GM20000 (cell line): ENCODE measurements around the gene ANKRD11.

ENCODE experiments used
- DNase-seq: peaks from one replicate; pipeline ENCODE4 v3.0.0; 2012; ENCODE audit warnings: low spot score
- TF ChIP-seq, protein P1 (sequence below): IDR thresholded peaks from 2 replicates; pipeline ENCODE4 v1.5.1; 2012; ENCODE audit warnings: mild to moderate bottlenecking, control low read depth; ENCODE audit errors: extremely low read depth, missing control alignments

The ANKRD11 gene

DNA sequence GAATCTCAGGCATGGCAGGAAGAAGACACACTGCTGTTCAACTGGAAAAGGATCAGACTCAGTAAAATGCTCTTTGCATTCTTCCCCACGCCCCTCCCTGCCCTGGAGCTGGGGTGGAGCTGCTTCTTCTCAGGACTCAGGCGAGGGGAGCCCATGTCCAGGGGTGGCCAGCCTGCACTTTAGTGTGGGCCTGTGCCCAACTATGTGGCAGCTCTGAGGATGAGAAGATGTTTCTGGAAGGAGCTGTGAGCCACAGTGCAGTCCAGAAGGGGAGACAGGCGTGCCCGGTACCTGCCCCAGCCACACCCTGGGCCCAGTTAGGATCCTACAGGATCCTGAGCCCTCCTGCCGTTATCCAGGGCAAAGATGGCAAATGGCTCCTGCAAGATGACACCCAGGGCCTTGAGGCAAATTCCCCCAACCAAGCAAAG, 120.3 kb downstream of the ANKRD11 start:
- TF ChIP-seq, protein P1, sequence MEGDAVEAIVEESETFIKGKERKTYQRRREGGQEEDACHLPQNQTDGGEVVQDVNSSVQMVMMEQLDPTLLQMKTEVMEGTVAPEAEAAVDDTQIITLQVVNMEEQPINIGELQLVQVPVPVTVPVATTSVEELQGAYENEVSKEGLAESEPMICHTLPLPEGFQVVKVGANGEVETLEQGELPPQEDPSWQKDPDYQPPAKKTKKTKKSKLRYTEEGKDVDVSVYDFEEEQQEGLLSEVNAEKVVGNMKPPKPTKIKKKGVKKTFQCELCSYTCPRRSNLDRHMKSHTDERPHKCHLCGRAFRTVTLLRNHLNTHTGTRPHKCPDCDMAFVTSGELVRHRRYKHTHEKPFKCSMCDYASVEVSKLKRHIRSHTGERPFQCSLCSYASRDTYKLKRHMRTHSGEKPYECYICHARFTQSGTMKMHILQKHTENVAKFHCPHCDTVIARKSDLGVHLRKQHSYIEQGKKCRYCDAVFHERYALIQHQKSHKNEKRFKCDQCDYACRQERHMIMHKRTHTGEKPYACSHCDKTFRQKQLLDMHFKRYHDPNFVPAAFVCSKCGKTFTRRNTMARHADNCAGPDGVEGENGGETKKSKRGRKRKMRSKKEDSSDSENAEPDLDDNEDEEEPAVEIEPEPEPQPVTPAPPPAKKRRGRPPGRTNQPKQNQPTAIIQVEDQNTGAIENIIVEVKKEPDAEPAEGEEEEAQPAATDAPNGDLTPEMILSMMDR = no peak
- no peak for DNase-seq

DNA sequence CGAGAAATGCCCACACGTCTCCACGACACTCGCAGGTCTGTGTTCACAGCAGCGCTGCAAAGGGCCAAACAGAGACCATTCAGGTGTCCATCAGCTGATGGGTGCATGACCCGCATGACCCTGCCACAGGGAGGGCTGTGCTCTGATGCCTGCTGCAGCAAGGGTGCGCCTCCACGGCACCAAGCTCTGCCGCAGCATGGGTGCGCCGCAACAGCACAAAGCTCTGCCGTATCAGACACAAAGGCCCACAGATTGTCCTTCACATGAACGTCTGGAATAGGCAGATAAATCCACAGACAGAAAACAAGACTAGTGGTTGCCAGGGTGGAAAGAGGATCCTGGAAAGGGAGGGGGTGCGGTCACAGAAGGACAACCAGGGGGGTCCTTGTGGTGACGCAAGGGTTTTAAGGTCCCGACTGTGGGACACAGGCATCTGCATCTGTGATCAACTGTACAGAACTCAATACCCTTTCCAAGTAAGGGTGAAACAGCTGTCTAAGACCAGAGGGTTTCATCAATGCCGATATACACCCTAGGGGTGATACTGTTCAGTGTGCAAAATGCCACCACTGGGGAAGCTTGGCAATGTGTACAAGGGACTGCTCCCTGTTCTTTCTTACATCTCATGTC, 121.0 kb downstream of the ANKRD11 start:
- no peak for DNase-seq
- TF ChIP-seq, protein P1 = no peak

DNA sequence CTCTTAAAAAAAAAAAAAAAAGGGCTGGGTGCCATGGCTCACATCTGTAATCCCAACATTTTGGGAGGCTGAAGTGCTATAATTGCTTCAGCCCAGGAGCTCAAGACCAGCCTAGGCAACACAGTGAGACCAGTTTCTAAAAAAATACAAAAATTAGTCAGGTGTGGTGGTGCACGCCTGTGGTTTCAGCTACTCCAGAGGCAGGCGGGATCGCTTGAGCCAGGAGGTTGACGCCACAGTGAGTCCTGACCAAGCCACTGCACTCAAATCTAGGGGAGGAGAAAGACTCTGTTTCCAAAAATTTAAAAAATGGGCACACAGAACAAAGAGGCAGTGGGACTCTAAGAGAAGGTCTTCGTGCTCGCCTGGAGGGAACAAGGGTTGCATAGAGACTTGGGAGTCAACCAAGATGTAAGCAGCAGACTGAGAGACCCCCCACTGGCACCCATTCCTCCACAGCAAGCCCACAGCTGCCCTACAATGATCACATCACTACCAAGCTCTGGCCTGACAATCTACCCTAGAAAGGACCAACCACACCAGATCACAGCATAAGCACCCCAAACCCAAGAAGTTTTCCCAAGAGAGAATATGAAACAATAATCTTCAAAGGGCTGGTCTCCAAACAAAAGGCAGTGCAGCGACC, 121.6 kb downstream of the ANKRD11 start:
- TF ChIP-seq, protein P1 = no peak
- no peak for DNase-seq

DNA sequence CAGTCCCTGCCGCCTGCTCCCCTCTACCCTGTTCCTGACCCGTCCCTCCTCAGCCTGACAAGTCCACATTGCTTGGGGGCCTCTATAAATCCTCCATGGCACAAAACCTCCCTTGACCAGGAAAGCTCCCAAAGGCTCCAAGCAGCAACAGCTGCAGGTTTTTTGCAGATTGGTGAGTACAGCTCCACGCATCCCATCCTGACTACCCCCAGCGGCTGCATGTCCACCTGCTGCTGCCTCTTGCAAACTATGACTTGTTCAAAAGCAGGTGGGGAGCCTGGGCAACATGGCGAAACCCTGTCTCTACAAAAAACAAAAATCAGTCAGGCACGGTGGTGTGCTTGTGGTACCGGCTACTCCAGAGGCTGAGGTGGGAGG, 122.8 kb downstream of the ANKRD11 start:
- TF ChIP-seq, protein P1 = no peak
- no peak for DNase-seq

DNA sequence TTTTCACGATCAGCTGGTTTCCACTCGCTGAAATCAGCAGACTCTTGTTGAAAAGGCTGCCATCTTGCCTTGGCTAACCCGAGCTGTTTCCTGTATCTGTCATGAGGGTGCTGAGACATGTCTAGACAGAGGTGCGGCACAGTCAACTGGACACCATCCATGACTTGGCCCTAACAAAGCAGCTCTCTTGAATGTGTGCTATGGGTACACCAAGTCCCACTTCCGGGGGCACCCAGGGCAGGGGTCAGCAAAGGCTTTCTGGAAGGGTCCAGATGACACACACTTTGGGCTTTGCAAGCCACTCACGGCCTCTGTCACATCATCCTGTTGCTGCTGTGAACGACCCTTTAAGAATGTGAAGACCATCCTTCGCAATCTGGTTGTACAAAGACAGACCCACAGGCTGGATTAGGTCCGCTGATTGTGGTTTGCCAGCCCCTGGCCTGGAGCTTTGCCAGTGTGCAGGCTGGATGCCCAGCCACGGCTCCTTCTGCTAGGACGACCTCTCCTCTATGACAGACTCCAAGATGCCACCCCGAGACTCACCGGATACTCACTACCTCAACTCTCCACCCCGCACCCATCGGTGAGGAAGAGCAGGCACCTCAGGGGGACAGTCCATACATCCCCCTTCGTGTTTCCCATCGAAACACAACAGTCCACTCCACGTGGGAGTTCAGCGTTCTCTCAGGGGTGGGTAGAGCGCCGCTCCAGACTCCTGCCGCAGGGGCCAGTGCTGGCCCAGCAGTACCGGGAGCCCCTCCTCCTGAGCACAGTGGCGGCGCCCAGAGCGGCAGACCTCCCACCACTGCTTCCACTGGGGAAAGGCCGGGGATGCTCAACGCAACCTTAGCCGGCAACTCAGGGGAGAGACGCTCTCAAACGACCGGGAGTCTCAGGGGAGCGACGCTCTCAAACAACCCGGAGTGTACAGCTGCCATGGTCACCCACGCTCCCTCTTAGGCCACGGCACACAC, 123.5 kb downstream of the ANKRD11 start:
- DNase-seq = no peak
- TF ChIP-seq, protein P1 = no peak

DNA sequence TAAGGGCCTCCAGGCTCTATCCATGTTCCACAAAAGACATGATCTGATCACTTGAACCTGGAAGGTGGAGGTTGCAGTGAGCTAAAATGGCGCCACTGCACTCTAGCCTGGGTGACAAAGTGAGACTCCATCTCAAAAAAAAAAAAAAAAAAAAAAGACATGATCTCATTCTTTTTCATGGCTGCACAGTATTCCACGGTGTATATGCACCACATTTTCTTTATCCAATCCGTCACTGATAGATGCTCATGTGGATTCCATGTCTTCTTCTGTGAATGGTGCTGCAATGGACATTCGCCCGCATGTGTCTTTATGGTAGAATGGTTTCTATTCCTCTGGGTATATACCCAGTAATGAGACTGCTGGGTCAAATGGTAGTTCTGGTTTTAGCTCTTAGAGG, 124.4 kb downstream of the ANKRD11 start:
- no peak for DNase-seq
- TF ChIP-seq, protein P1 = no peak

DNA sequence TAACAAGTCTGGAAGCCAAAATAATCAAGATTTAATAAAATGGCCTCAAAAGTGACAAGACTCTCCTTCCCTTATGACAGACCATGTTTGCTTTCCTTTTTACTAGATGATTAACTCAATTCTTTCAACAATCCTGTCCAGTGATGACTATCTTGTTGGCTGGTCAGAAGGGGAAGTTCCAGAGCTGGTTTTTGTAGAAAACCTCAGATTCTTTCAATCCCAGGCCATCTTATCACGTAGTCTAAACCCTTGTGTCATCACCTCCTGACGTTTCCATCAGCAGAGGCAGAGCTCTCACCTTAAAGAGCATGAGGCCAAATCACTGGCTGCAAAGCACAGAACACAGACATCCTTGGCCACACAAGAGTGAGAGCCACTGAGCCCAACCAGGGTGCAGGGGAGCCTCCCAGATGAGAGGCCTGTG, 125.3 kb downstream of the ANKRD11 start:
- peak; percentile 78 for DNase-seq
- TF ChIP-seq, protein P1 = no peak
